ENCODE results near the gene CCR3.

- TF ChIP-seq, protein P1, sequence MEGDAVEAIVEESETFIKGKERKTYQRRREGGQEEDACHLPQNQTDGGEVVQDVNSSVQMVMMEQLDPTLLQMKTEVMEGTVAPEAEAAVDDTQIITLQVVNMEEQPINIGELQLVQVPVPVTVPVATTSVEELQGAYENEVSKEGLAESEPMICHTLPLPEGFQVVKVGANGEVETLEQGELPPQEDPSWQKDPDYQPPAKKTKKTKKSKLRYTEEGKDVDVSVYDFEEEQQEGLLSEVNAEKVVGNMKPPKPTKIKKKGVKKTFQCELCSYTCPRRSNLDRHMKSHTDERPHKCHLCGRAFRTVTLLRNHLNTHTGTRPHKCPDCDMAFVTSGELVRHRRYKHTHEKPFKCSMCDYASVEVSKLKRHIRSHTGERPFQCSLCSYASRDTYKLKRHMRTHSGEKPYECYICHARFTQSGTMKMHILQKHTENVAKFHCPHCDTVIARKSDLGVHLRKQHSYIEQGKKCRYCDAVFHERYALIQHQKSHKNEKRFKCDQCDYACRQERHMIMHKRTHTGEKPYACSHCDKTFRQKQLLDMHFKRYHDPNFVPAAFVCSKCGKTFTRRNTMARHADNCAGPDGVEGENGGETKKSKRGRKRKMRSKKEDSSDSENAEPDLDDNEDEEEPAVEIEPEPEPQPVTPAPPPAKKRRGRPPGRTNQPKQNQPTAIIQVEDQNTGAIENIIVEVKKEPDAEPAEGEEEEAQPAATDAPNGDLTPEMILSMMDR (IDR thresholded peaks at IDR 0.05) = no peak
- TF ChIP-seq EP300 (IDR thresholded peaks at IDR 0.05) = no peak
Measured at GRCh38 chr3:46192939-46193338, 49.3 kb upstream of the CCR3 start.

Data from sigmoid colon (tissue), 4 donors.